ENCODE results near the gene CPNE2. TPM values are rescaled to one million over a fixed set of nuclear protein-coding genes. Genes with fewer than 3 reads are reported as not detected.

CPNE2 gene
- total RNA-seq, 1 donor from 2014 or later, result 40.3 TPM

DNA sequence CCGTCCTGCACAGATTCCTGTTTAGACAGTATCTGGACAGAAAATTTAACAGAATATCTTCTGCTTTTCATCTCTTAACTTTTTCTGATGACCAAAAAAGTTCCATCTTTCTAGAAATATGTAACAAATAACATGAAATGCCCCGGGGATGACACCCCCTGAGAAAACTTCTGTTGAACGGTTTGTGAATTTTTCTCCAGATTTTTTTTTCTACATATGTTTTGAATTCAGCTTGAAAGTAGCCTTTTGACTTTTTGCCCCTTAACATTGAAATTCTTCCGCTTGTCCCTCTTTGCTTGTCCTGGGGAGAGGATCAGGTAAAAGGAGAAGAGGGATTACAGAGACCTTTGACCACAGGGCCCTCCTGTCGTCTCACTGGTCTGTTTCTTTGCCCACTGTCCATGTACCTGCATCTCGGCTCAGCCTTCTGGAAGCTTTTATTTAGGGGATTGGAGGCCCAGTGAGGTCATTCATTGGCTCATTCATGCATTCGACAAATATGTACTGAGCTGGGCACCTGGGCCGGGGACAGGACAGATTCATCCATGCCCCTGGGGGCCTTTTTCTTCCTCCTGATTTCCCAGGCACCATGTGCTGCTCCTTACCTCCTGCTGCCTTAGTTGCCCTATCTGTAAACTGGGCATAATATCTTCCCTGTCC, 19.6 kb upstream of the CPNE2 start:
- no peaks in the 10 kb centered on the region for H3K36me3 ChIP-seq
- TF ChIP-seq POLR2A (IDR thresholded peaks at IDR 0.05) (no peak), POLR2AphosphoS5 (IDR thresholded peaks at IDR 0.05; ENCODE audit: insufficient read depth in 1 of 2, low read depth in 1 of 2) (no peak)
- TF ChIP-seq, protein P1, sequence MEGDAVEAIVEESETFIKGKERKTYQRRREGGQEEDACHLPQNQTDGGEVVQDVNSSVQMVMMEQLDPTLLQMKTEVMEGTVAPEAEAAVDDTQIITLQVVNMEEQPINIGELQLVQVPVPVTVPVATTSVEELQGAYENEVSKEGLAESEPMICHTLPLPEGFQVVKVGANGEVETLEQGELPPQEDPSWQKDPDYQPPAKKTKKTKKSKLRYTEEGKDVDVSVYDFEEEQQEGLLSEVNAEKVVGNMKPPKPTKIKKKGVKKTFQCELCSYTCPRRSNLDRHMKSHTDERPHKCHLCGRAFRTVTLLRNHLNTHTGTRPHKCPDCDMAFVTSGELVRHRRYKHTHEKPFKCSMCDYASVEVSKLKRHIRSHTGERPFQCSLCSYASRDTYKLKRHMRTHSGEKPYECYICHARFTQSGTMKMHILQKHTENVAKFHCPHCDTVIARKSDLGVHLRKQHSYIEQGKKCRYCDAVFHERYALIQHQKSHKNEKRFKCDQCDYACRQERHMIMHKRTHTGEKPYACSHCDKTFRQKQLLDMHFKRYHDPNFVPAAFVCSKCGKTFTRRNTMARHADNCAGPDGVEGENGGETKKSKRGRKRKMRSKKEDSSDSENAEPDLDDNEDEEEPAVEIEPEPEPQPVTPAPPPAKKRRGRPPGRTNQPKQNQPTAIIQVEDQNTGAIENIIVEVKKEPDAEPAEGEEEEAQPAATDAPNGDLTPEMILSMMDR (IDR thresholded peaks at IDR 0.05), result no peak

DNA sequence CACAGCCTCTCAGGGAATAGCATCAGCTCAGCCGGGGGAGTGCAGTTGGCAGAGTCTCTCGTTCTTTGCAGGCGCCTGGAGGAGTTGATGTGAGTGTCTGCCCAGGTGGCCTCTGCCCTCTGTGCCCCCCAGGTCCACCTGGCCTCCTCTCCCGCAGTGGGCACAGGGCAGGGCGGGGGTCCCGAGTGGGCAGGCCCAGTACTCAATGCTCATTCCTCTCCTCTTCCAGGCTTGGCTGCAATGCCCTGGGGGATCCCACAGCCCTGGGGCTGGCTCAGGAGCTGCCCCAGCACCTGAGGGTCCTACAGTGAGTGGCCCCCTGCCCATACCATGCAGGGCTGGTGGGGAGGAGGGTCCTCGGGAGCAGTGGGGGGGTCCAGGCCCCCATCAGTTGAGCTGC, 14.7 kb upstream of the CPNE2 start:
- no peaks in the 10 kb centered on the region for H3K4me1 ChIP-seq
- H3K27me3 ChIP-seq, result no peaks in the 10 kb centered on the region
- H3K4me3 ChIP-seq, result no peak overlapping the region
- H3K36me3 ChIP-seq, result no peaks in the 10 kb centered on the region
- TF ChIP-seq POLR2A (IDR thresholded peaks at IDR 0.05), result no peak
- TF ChIP-seq, protein P1 (IDR thresholded peaks at IDR 0.05), result no peak
- no peak for TF ChIP-seq POLR2AphosphoS5 (IDR thresholded peaks at IDR 0.05; ENCODE audit: insufficient read depth in 1 of 2, low read depth in 1 of 2)
- no peaks in the 10 kb centered on the region for H3K9me3 ChIP-seq
- no peak overlapping the region for H3K27ac ChIP-seq
- intact Hi-C loops (cut with DNase I), result no loop called here
- no peak for DNase-seq (ENCODE audit: extremely low spot score in 2 of 2)

More for the DNA sequence above, 19.6 kb upstream of the CPNE2 start:
- Histone ChIP-seq H3K4me3 (no peak overlapping the region), H3K9me3 (no peaks in the 10 kb centered on the region), H3K4me1 (no peaks in the 10 kb centered on the region), H3K27ac (no peak overlapping the region), H3K27me3 (no peaks in the 10 kb centered on the region)
- intact Hi-C loops (cut with DNase I), result no loop called here
- DNase-seq (ENCODE audit: extremely low spot score in 2 of 2), result no peak

DNA sequence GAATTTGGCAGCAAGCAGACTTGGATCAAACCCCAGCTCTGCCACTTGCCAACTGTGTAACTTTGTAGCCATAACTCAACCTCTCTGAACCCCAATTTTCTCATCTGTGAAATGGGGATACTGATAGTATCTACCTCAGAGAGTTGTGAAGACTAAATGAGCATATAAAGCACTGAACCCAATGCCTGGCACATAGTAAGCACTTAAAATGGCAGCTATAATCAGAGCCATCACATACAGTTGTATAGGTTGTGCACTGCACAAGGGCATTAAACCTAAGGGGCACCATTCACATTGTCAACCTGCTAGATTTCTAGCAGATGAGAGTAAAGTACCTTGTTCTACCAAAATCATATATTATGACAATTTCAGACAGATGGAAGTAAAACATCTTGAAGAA, 10.6 kb upstream of the CPNE2 start:
- intact Hi-C loops (cut with DNase I), result no loop called here
- TF ChIP-seq, protein P1 (IDR thresholded peaks at IDR 0.05), result no peak
- TF ChIP-seq POLR2A (IDR thresholded peaks at IDR 0.05), result no peak
- TF ChIP-seq POLR2AphosphoS5 (IDR thresholded peaks at IDR 0.05; ENCODE audit: insufficient read depth in 1 of 2, low read depth in 1 of 2), result no peak
- no peaks in the 10 kb centered on the region for H3K36me3 ChIP-seq

DNA sequence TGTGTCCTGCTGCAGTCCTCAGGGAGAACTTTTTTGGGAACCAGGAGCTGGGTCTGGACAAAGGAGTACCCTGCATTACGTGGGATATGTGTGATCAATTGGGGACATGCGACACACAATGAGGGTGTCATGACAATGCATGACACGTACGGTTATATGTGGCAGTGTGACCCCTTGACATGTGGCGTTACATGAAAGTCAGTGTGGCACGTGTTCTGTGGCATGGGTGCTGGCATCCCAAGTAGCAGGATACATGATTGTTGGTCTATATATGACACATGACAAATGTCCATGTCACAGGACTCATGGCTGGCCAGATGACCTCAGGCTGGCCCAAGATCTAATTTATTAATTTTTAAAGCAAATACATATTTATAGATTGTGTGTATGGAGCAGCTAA, 9.7 kb upstream of the CPNE2 start:
- Histone ChIP-seq H3K4me3 (no peak overlapping the region), H3K4me1 (peaks cover 10% of the 10 kb centered on the region), H3K36me3 (no peaks in the 10 kb centered on the region), H3K27ac (no peak overlapping the region), H3K9me3 (no peaks in the 10 kb centered on the region), H3K27me3 (no peaks in the 10 kb centered on the region)
- no peak for TF ChIP-seq POLR2A (IDR thresholded peaks at IDR 0.05)
- TF ChIP-seq, protein P1 (IDR thresholded peaks at IDR 0.05), result no peak
- TF ChIP-seq POLR2AphosphoS5 (IDR thresholded peaks at IDR 0.05; ENCODE audit: insufficient read depth in 1 of 2, low read depth in 1 of 2), result no peak
- DNase-seq (ENCODE audit: extremely low spot score in 2 of 2), result no peak
- intact Hi-C loops (cut with DNase I), result no loop called here

More for the DNA sequence above, 10.6 kb upstream of the CPNE2 start:
- H3K27ac ChIP-seq, result no peak overlapping the region
- peaks cover 10% of the 10 kb centered on the region for H3K4me1 ChIP-seq
- H3K9me3 ChIP-seq, result no peaks in the 10 kb centered on the region
- no peaks in the 10 kb centered on the region for H3K27me3 ChIP-seq
- no peak for DNase-seq (ENCODE audit: extremely low spot score in 2 of 2)
- H3K4me3 ChIP-seq, result no peak overlapping the region

DNA sequence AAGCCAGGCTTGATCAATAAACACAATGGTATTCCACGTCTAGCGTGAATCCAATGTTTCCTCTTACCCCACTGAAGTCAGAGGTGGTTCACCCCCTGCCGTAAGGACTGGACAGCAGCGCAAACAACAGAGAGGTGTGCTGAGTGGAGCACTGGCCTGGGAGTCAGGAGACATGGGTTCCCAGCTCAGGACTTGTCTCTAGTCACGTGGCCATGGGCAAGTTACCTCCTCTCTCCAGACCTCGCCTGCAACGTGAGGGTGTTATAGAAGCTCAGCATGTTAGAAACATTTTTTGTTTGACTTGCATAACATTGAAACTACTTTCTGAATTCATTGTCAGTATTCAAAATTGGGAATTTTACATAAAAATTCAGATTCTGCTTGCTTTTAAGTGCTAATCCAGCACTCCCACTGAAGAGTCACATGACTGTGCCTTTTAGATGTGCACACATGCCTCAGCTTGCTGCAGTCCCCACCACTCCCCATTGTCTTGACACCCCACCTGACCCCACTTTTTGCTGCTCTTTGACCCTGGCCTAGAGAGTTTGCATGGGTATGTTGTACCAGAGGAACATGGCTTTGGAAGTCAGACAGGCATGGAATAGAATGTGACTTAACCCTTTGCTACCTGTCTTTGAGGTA, 8.8 kb upstream of the CPNE2 start:
- no peak for TF ChIP-seq POLR2A (IDR thresholded peaks at IDR 0.05)
- TF ChIP-seq, protein P1 (IDR thresholded peaks at IDR 0.05), result no peak
- no peak for TF ChIP-seq POLR2AphosphoS5 (IDR thresholded peaks at IDR 0.05; ENCODE audit: insufficient read depth in 1 of 2, low read depth in 1 of 2)

More for the DNA sequence above, 8.8 kb upstream of the CPNE2 start:
- Histone ChIP-seq H3K9me3 (no peaks in the 10 kb centered on the region), H3K4me1 (peaks cover 10% of the 10 kb centered on the region), H3K36me3 (no peaks in the 10 kb centered on the region), H3K27ac (no peak overlapping the region), H3K27me3 (no peaks in the 10 kb centered on the region), H3K4me3 (no peak overlapping the region)
- no peak for DNase-seq (ENCODE audit: extremely low spot score in 2 of 2)
- intact Hi-C loops (cut with DNase I), result no loop called here

All from vagina (tissue), 2 donors.